C4-2B (cell line): ENCODE results near the gene TMEM150C.

Experiments used
- ZFX ChIP-seq: fragments of 450-650 bp; IDR thresholded peaks from 2 replicates; pipeline ENCODE4 v1.6.1; 2017
- TF ChIP-seq, protein P1 (sequence below): fragments of 450-650 bp; conservative IDR thresholded peaks from 2 replicates; pipeline ENCODE4 v1.5.1; 2017; ENCODE audit warnings: mild to moderate bottlenecking

DNA sequence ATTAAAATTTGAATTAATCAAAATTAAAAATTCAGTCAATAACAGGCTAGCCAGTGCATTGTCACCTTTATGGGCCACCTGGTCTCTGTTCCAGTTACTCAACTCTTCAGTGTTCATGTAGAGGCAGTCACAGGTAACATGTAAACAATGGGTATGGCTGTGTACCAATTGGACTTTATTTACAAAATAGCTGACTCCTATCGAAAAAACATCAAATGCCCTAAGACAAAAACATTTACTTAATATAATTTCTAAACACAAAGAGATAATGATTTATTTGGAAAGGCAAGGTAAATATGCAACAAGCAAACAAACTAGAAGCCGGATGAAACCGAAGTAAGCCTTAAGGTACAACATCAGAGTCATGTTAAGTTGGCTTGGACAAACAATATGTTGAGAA is 8.8 kb downstream of the TMEM150C start:
- TF ChIP-seq, protein P1, sequence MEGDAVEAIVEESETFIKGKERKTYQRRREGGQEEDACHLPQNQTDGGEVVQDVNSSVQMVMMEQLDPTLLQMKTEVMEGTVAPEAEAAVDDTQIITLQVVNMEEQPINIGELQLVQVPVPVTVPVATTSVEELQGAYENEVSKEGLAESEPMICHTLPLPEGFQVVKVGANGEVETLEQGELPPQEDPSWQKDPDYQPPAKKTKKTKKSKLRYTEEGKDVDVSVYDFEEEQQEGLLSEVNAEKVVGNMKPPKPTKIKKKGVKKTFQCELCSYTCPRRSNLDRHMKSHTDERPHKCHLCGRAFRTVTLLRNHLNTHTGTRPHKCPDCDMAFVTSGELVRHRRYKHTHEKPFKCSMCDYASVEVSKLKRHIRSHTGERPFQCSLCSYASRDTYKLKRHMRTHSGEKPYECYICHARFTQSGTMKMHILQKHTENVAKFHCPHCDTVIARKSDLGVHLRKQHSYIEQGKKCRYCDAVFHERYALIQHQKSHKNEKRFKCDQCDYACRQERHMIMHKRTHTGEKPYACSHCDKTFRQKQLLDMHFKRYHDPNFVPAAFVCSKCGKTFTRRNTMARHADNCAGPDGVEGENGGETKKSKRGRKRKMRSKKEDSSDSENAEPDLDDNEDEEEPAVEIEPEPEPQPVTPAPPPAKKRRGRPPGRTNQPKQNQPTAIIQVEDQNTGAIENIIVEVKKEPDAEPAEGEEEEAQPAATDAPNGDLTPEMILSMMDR: no peak
- TF ChIP-seq ZFX: no peak
